RPMI7951 (cell line): ENCODE data around the gene CNTNAP3. TPM values are rescaled to one million over a fixed set of nuclear protein-coding genes. Genes with fewer than 3 reads are reported as not detected.
"Not testable (repeated sequence)": the region's sequence is repeated elsewhere in the genome, so short reads cannot be mapped to it uniquely, and the experiment has no call there.

Experiments
- DNase-seq: peaks from one replicate; pipeline ENCODE4 v3.0.0-alpha.2; 2012; ENCODE audit warnings: low read depth
- total RNA-seq: library from RNA; depleted of rRNA; stranded (reverse); fragments of >200 nt; shearing (Covaris generic); gene quantifications from 2 replicates; pipeline ENCODE4 v1.2.3, GENCODE V29; 2014; rRNA removed

The CNTNAP3 gene
- 0.12 and 0.39 TPM in 2 replicates for total RNA-seq

DNA sequence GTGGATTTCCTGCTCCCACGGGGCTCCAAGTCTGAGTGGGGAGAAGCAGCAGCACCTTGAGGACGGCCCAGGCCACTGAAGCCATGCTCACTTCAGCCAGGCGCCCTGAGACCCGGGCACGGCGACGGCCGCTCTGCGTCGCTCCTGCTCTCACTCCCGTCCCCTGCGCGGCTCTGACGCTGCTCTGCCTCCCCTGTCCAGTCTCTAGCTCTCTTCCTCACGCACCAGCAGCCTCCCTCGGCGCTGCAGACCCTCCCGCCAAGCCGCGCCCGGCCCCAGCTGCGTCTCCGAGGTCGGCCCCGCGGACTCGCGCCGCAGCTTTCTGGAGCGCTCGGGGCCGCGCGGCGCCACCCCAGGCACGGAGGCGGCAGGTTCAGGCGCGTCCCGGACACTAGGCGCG, at the start of gene CNTNAP3:
CNTNAP3 (minus strand) TSS at position 188 of the 400 bp plus-strand sequence; CDS start at position 85, 103 bp downstream.
- peak; percentile 0 for DNase-seq

DNA sequence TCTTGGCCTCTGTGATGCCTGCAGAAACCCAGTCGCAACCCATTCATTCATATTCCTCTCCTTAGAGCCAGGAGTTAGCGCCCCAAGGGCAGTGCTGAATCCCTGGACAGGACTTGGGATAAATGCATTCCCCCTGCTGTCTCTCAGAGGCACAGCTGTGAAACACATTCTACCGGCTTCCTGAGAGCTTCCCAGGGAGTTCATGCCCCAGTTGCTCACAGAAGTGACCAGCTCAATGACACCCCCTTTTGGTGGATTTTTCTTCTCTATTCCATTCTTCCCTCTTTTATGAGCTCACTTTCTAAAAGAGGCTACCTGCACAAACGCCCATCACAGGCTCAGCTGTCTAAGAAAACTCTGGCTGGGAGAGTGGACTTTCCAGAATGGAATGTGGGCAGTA, 8.0 kb downstream of the CNTNAP3 start:
- DNase-seq = not testable (repeated sequence)

GRCh38 chr9:39242513-39242912, 45.5 kb downstream of the CNTNAP3 start:
- not testable (repeated sequence) for DNase-seq

DNA sequence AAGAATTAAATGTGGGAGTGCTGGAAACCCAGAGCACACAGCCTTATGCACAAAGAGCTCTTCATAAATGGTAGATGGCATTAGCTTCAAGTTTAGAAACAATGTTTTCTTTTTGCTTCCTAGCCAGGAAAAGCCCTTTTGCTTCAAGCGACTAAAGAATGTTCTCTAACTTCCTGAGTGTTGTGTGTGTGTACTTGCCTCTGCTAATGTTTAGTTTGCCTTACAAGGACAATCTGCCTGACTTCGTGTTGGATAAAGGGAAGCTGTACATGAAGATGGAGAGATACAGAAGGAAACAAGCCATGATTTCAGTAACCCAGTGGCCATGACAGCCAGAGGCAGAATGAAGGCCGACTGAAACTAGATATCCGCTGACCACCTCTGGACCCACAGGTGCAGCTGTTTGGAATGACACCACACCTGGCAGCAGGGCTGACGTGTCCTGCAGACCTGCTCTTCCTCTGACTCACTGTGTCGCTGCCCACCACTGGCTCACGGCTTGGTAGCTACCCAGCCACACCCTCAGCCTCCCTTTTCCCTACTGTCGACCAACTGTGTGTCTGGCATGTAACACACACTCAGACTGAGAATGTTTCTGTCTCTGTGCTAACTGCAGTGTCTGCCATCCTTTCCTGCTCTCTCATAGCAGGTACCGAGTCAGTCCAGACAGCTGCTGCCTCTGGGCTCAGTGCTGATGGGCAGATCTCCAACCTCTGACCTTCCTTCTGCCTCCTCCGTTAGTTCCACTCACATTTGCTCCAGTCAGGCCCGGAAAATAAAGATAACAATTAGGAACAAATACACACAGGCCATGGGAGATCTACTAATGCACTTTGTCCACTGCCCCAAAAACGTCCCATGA, 55.6 kb downstream of the CNTNAP3 start:
- DNase-seq = not testable (repeated sequence)

GRCh38 chr9:39215976-39216375, 72.0 kb downstream of the CNTNAP3 start:
- not testable (repeated sequence) for DNase-seq

DNA sequence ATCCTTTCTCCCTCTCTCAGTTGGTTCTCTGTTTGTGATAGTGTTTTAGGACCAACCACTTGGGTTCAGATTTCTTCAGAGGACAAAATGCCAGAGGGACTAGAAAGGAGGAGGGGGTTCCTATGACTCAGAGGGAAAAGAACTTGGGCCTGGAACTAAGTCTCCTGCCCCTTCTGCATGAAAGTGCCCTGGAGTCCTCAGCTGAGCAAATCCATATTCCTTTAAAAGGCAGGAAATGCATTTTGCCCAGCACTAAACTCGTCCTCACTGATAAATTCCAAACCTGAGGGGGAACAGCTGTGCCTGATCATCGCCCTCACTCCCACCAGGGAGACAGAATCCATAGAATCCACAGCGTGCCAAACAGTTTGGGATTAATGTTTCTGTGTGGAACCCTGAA, 78.2 kb downstream of the CNTNAP3 start:
- not testable (repeated sequence) for DNase-seq

DNA sequence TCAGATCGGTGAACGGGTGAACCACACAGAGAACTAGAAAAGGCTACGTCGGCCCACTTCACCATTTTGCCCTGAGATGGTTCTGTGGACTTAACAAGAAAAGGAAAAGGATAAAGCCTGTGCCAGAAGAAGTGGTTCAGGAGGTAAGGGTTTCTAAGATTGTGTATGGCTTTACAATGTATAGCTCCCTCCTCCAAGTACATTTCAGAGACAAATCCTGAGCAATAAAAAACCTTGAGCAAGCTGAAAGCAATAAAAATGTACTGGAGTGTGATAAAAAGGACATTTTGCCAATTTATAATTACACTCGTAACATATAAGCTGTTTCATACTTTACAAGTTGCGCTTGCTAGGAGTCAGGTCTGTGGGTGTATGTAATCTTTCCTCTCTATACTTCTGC, 81.3 kb downstream of the CNTNAP3 start:
- not testable (repeated sequence) for DNase-seq

DNA sequence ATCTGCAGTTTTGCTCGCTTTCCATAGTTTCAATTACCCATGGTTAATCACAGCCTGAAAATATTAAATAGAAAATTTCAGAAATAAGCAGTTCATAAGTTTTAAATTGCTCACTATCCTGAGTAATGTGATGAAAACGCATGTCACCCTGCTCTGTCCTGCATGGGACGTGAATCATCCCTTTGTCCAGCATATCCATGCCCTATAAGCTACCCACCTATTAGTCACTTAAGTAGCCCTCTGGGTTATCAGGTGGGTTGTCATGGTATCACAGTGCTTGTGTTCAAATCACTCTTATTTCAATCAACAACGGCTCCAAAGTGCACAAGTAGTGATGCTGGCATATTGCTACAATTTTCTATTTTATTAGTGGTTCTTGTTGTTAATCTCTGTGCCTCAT, 82.1 kb downstream of the CNTNAP3 start:
- not testable (repeated sequence) for DNase-seq

DNA sequence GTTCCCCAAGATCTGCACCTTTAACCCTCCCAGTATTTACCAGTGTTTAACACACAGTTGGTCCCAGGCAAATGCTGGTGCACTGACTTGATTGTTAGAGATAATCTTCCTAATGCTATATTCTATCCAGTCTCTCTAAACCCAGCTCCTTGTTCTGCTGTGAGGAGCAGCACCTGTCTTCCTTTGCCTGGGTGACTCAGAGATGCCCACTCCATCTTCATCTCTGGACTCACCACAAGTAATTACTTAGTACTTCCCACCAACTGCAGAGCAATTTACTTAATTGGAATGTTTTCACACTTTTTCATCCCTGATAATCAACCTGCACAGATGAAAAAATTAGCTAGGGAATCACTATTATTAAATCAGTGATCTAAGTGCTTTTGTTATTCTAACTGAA, 87.6 kb downstream of the CNTNAP3 start:
- not testable (repeated sequence) for DNase-seq

DNA sequence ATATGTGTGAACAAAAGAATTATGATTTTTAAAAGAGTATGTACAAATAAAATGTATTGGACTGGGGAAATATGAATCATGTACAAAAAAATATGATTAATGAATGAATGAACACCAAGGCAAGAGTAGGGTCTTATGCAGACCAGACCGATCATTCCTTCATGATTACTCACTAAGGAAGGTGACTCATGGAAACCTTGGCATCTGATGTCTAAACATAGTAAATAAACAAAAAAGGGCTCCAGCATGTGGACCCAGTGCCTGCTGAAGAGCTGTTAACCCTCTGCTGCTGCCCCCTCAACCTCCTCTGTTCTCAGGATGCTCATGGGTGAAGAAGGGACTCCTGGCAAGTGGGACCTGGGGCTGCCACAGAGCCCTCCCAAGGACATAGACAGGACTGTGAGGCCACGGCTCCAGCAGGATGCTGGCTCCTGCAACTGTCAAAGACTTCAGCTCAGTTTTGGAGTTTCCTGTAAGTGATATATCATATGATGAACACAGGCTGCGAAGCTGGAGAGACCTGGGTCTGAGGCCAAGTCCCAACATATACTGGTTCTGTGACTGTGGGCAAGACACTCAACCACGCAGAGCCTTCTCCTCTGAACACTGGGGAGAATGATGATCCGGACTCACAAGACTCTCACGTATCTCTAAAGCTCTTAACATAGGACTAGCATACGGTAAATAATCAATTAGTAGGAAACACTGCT, 89.8 kb downstream of the CNTNAP3 start:
- not testable (repeated sequence) for DNase-seq

DNA sequence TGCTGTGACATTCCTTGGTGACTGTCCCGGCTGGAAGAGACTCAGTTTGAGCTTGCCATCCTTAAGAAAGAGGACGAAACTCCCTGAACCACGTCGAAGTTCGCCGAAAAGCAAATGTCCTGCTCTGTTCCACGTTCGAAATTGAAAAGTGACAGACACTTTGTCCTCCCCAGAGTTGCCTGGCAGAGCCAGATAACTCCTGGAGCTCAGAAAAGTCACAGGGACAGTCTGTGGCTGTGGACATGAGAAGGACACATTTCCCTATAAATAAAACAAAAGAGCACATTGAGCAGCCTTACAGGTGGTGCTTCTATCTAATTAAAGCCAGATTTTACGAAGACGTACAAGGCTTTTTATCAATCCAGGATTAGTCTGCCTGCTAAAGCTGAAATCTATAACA, 116.6 kb downstream of the CNTNAP3 start:
- DNase-seq = not testable (repeated sequence)

GRCh38 chr9:39157714-39158113, 130.3 kb downstream of the CNTNAP3 start:
- DNase-seq = not testable (repeated sequence)

DNA sequence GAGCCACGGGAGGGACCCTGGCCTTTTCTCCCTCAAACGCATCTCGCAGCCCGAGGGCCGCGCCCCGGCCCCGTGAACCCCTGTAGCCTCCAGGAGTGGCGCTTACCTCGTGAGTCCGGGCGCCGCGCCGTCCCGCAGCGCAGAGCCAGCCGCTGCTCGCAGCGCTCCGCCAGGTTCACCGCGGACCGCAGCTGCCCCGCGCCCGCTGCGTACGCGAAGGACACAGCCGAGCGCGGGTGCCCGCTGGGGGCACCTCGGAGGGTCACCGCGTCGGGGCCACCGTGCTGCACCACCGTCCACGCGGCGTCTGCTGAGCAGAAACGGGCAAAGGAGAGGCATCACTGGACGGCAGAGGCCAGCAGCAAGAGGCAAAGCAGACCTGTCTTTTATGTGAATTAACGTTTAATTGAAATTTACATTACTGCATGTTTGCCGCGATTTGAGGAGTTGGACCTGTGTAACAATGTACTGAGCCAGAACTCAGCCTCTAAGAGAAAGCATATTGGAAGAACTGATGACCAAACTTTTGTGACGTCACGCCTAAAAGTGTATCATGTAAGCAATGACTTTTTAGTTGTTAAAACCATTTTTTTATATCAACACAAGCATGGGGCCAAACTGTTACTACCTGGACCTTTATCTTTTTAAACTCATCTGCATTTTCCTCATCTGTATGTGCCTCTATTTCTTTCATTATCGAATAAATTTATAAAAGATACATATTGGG, 155.0 kb downstream of the CNTNAP3 start:
- not testable (repeated sequence) for DNase-seq

DNA sequence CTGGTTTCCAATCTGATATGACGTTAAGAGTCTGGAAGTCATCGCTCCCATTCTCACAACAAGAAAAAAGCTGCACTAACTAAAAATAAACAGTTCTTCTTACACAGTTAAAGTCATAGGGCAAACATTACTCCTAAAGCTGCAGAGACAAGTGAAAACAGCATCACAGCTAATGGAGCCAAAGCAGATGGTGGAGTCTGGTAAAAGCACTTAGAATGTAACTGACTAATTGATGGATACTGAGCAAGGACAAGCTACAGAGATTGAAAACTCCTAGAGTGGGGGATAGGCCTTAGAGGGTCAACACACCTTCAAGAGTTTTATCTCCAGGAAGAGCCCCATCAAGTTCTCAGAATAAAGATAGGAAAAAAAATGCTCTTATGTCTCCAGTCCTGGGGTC, 166.6 kb downstream of the CNTNAP3 start:
- not testable (repeated sequence) for DNase-seq

GRCh38 chr9:39111746-39112145, 176.2 kb downstream of the CNTNAP3 start:
- DNase-seq = not testable (repeated sequence)

GRCh38 chr9:39108145-39108544, 179.8 kb downstream of the CNTNAP3 start:
- DNase-seq = no peak

- not testable (repeated sequence) for DNase-seq
These were observed 190.8 kb downstream of the CNTNAP3 start for GRCh38 chr9:39097208-39097607.

GRCh38 chr9:39085311-39085710, 202.7 kb downstream of the CNTNAP3 start:
- DNase-seq = not testable (repeated sequence)

- not testable (repeated sequence) for DNase-seq
These were observed 205.4 kb downstream of the CNTNAP3 start for GRCh38 chr9:39082574-39082973.

GRCh38 chr9:39080081-39080480, 207.9 kb downstream of the CNTNAP3 start:
- not testable (repeated sequence) for DNase-seq

DNA sequence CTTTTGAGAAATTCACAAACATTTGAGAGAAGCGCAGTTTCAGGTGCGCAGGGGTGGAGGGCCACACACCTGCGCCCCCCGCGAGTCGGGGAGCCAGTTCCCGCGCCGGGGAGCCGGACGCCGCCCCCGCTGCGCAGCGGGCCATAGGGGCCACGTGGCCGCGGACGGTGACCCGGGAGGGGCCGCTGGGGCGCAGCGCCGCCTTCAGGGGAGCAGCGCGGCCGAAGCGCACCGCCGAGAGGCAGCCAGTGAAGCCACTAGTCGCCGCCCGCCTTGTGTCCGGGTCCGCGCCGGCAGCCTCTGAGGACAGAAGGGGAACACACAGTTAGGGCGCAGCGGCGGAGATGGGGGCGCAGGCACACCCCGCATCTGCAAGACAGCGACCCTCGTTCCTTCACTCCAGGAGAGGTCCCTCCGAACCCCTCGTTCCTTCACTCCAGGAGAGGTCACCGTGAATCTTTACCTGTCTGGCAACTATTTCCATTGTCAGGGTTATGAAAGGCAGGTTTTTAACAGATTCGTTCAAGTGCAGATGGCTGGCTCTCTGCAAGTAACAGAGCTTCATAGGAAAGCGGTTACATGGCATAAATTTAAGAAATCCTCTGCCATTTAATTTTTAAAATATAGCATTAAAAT, 209.2 kb downstream of the CNTNAP3 start:
- not testable (repeated sequence) for DNase-seq
